OCI-LY1 (cell line): ENCODE measurements around the gene CATSPER1.

ENCODE experiments used
- CTCF ChIP-seq: fragments of 200-600 bp; sonication (generic), shearing (Covaris generic); IDR thresholded peaks from 2 replicates; pipeline ENCODE4 v1.5.1; 2017; ENCODE audit warnings: mild to moderate bottlenecking, antibody characterized with exemption, low read length, moderate library complexity, mixed read lengths
- EZH2 ChIP-seq: fragments of 200-600 bp; sonication (generic), shearing (Covaris generic); IDR thresholded peaks from 2 replicates; pipeline ENCODE4 v1.8.0; 2017; ENCODE audit warnings: borderline replicate concordance, mixed run types, mild to moderate bottlenecking, antibody characterized with exemption, low read length, moderate library complexity, mixed read lengths

DNA sequence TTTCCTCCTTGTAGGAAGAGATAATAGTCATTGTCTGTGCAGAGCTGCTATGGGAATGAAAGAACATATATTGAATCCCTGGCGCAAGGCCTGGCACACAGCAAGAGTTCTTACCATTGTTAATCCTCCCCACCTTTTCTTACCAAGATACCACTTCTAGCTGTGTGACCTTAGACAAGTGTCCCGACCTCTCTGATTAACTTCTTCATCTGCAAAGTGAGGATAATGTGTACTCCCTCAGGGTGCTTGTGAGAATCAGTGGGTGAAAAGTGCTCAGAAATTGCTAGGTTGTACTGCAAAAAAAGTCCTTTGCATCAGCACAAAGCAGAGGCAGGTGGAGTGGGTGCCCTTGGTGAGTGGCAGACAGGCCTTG, 18.2 kb downstream of the CATSPER1 start:
- TF ChIP-seq CTCF (no peak), EZH2 (no peak)
